Right hindlimb (tissue), 1 donor: ENCODE data around the gene LSAMP.
"Not testable (repeated sequence)": the region's sequence is repeated elsewhere in the genome, so short reads cannot be mapped to it uniquely, and the experiment has no call there.

Source experiments
- DNase-seq: peaks from one replicate; pipeline ENCODE4 v3.0.0-alpha.2; 2018

Gene LSAMP

GRCh38 chr3:116093374-116093773 lies 351.9 kb downstream of the LSAMP start:
- DNase-seq, result no peak

GRCh38 chr3:116087426-116087825 lies 357.9 kb downstream of the LSAMP start:
- peak; percentile 33 for DNase-seq

GRCh38 chr3:116084999-116085791 lies 360.1 kb downstream of the LSAMP start:
- no peak for DNase-seq

- DNase-seq, result no peak
Observed at GRCh38 chr3:116083683-116084082, 361.6 kb downstream of the LSAMP start.

GRCh38 chr3:116078561-116078960 lies 366.7 kb downstream of the LSAMP start:
- no peak for DNase-seq

GRCh38 chr3:116077557-116077956 lies 367.7 kb downstream of the LSAMP start:
- no peak for DNase-seq

GRCh38 chr3:116077059-116077458 lies 368.2 kb downstream of the LSAMP start:
- DNase-seq, result no peak

- not testable (repeated sequence) for DNase-seq
Observed at GRCh38 chr3:116070516-116071278, 374.6 kb downstream of the LSAMP start.

GRCh38 chr3:116070061-116070460 lies 375.2 kb downstream of the LSAMP start:
- no peak for DNase-seq

- DNase-seq, result no peak
Observed at GRCh38 chr3:116069024-116069423, 376.3 kb downstream of the LSAMP start.

GRCh38 chr3:116067326-116067725 lies 378.0 kb downstream of the LSAMP start:
- no peak for DNase-seq

- no peak for DNase-seq
Observed at GRCh38 chr3:116065501-116065900, 379.8 kb downstream of the LSAMP start.

GRCh38 chr3:116064646-116065045 lies 380.6 kb downstream of the LSAMP start:
- no peak for DNase-seq

- no peak for DNase-seq
Observed at GRCh38 chr3:116059421-116060096, 385.7 kb downstream of the LSAMP start.

- DNase-seq, result no peak
Observed at GRCh38 chr3:116058844-116059243, 386.4 kb downstream of the LSAMP start.

GRCh38 chr3:116057400-116058006 lies 387.8 kb downstream of the LSAMP start:
- DNase-seq, result no peak

- DNase-seq, result no peak
Observed at GRCh38 chr3:116056280-116056679, 389.0 kb downstream of the LSAMP start.

- DNase-seq, result no peak
Observed at GRCh38 chr3:116053017-116053416, 392.3 kb downstream of the LSAMP start.

GRCh38 chr3:116052602-116053001 lies 392.7 kb downstream of the LSAMP start:
- DNase-seq, result no peak

- DNase-seq, result no peak
Observed at GRCh38 chr3:116051586-116051985, 393.7 kb downstream of the LSAMP start.

GRCh38 chr3:116051040-116051439 lies 394.2 kb downstream of the LSAMP start:
- no peak for DNase-seq

- DNase-seq, result peak; percentile 30
Observed at GRCh38 chr3:116050311-116050915, 394.9 kb downstream of the LSAMP start.

GRCh38 chr3:116048991-116049390 lies 396.3 kb downstream of the LSAMP start:
- no peak for DNase-seq
